Transverse colon (tissue), 4 donors: ENCODE measurements around the gene LDHAL6A. TPM values are rescaled to one million over a fixed set of nuclear protein-coding genes. Genes with fewer than 3 reads are reported as not detected.

Experiments used
- DNase-seq: peaks from one replicate; pipeline ENCODE4 v3.0.0-alpha.2; 2019
- H3K27ac ChIP-seq, 4 donors: fragments of 200-600 bp; sonication (generic); 2 replicates each; pipeline ENCODE4 v1.5.1; 2016 to 2018; ENCODE audit warnings: inconsistent platforms in 4 of 4
- H3K27me3 ChIP-seq: fragments of 200-600 bp; sonication (generic); 2 replicates; pipeline ENCODE4 v1.5.1; 2017; ENCODE audit warnings: inconsistent platforms
- H3K36me3 ChIP-seq, 4 donors: fragments of 200-600 bp; sonication (generic); 2 replicates each; pipeline ENCODE4 v1.5.1; 2017 to 2019; ENCODE audit warnings: inconsistent platforms in 4 of 4
- H3K4me1 ChIP-seq, 4 donors: fragments of 200-600 bp; sonication (generic); 2 replicates each; pipeline ENCODE4 v1.5.1; 2017 to 2020; ENCODE audit warnings: inconsistent platforms in 4 of 4
- H3K4me3 ChIP-seq, 4 donors: fragments of 200-600 bp; sonication (generic); 1 replicate in 1 of 4; 2 replicates in 3 of 4; pipeline versions ENCODE4 v1.5.1 to v1.6.1; 2017 to 2019; ENCODE audit warnings: inconsistent platforms in 4 of 4
- H3K9me3 ChIP-seq, 2 donors: fragments of 200-600 bp; sonication (generic); 2 replicates each; pipeline ENCODE4 v1.5.1; 2017 to 2019; ENCODE audit warnings: inconsistent platforms in 2 of 2
- EP300 ChIP-seq: sonication (generic); formaldehyde crosslinking; IDR thresholded peaks from one replicate; pipeline ENCODE4 v1.6.1; 2017; ENCODE audit warnings: antibody characterized with exemption, low read depth
- POLR2A ChIP-seq: fragments of 450-650 bp; IDR thresholded peaks from one replicate; pipeline ENCODE4 v1.6.1; 2016; ENCODE audit warnings: antibody characterized with exemption, mild to moderate bottlenecking, moderate library complexity
- POLR2AphosphoS5 ChIP-seq, 3 donors: sonication (generic); formaldehyde crosslinking; IDR thresholded peaks; one replicate each; pipeline ENCODE4 v1.6.1; 2016; ENCODE audit warnings: antibody characterized with exemption in 3 of 3
- WGBS, 2 donors: methylation state at CpG; one replicate each; pipeline ENCODE4 v1.1.5; 2018; ENCODE audit warnings: low coverage in 1 of 2; 5-methylcytosine and 5-hydroxymethylcytosine counted together
- in situ Hi-C, 4 donors: fragments of 200-750 bp; cut with MboI; loops; one replicate each; pipeline versions ENCODE4 v1.15.0 to v1.15.1; 2017; ENCODE audit warnings: low sequenced_read_pairs in 3 of 4, low pct_ligation_motif_present in 1 of 4, low pct_unique_long_range_greater_than_20kb in 1 of 4
- intact Hi-C: fragments of 100-400 bp; cut with DNase I; formaldehyde crosslinking; loops from one replicate; pipeline ENCODE4 v1.15.1; 2023; ENCODE audit warnings: low total_unique reads
- total RNA-seq, 4 donors: library from RNA; depleted of rRNA; stranded (reverse); fragments of >200 nt; gene quantifications; one replicate each; pipeline ENCODE4 v1.1.0, GENCODE V29; 2016
- TF ChIP-seq, protein P1 (sequence below), 5 experiments: fragments of 200-600 bp in 3 of 5; fragments of 450-650 bp in 2 of 5; sonication (generic) in 3 of 5; IDR thresholded peaks; 1 replicate in 2 of 5; 2 replicates in 3 of 5; pipeline ENCODE4 v1.5.1; 2016 to 2017; ENCODE audit warnings: antibody characterized with exemption in 5 of 5, inconsistent platforms in 3 of 5, mild to moderate bottlenecking in 2 of 5, moderate library complexity in 1 of 5

The LDHAL6A gene
- total RNA-seq, 4 donors from 2014 or later: not detected

- no peaks in the 10 kb centered on the region for H3K9me3 ChIP-seq
- DNase-seq: no peak
- intact Hi-C loops (no loop called here), in situ Hi-C loops (no loop called here)
- TF ChIP-seq POLR2AphosphoS5 (IDR thresholded peaks at IDR 0.05): no peak
- TF ChIP-seq POLR2A: no peak
- TF ChIP-seq, protein P1, sequence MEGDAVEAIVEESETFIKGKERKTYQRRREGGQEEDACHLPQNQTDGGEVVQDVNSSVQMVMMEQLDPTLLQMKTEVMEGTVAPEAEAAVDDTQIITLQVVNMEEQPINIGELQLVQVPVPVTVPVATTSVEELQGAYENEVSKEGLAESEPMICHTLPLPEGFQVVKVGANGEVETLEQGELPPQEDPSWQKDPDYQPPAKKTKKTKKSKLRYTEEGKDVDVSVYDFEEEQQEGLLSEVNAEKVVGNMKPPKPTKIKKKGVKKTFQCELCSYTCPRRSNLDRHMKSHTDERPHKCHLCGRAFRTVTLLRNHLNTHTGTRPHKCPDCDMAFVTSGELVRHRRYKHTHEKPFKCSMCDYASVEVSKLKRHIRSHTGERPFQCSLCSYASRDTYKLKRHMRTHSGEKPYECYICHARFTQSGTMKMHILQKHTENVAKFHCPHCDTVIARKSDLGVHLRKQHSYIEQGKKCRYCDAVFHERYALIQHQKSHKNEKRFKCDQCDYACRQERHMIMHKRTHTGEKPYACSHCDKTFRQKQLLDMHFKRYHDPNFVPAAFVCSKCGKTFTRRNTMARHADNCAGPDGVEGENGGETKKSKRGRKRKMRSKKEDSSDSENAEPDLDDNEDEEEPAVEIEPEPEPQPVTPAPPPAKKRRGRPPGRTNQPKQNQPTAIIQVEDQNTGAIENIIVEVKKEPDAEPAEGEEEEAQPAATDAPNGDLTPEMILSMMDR (IDR thresholded peaks at IDR 0.05): no peak
- TF ChIP-seq EP300: no peak
- H3K36me3 ChIP-seq: peaks cover 0 to 25% (median 0%) of the 10 kb centered on the region in 4 donors
- WGBS, 2 donors: 48 to 73% methylated on average over 4 of the region's 4 CpGs
- no peak overlapping the region for H3K27ac ChIP-seq
- no peak overlapping the region for H3K4me3 ChIP-seq
- peaks cover 0 to 5% (median 0%) of the 10 kb centered on the region in 4 donors for H3K4me1 ChIP-seq
- H3K27me3 ChIP-seq: no peaks in the 10 kb centered on the region
These were observed 37.7 kb downstream of the LDHAL6A start for GRCh38 chr11:18493310-18493709.

DNA sequence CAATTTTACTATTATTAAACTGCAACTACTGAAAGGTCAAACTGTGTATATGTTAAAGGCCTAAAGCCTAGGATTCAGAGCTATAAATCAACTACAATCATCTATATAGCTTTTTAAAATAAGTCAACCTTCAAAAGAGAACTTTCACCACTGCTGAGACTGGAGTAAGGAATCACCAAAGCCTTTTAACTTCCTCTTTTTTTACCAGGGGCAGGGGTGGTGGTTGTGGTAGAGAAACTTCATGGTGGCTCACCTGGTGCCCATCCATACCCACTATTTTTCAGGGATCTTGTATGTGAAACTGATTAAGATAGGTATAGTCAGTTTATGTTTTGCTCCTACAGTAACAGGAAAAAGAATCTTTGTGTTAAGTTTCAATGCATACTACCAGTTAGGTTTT is 39.6 kb downstream of the LDHAL6A start:
- Histone ChIP-seq H3K36me3 (peaks cover 0 to 40% (median 3%) of the 10 kb centered on the region in 4 donors), H3K9me3 (no peaks in the 10 kb centered on the region), H3K27me3 (no peaks in the 10 kb centered on the region), H3K4me3 (no peak overlapping the region), H3K4me1 (peaks cover 0 to 5% (median 0%) of the 10 kb centered on the region in 4 donors), H3K27ac (no peak overlapping the region)
- TF ChIP-seq, protein P1 (IDR thresholded peaks at IDR 0.05): no peak
- TF ChIP-seq EP300: no peak
- TF ChIP-seq POLR2AphosphoS5 (IDR thresholded peaks at IDR 0.05): no peak
- no peak for TF ChIP-seq POLR2A
- DNase-seq: no peak
- intact Hi-C loops (no loop called here), in situ Hi-C loops (no loop called here)

GRCh38 chr11:18495703-18496102 is 40.0 kb downstream of the LDHAL6A start:
- peaks cover 0 to 5% (median 0%) of the 10 kb centered on the region in 4 donors for H3K4me1 ChIP-seq
- 86 to 100% methylated on average over 3 to 4 of the region's 4 CpGs for WGBS, 2 donors
- H3K27ac ChIP-seq: no peak overlapping the region
- no peaks in the 10 kb centered on the region for H3K27me3 ChIP-seq
- intact Hi-C loops: no loop called here
- peaks cover 0 to 44% (median 5%) of the 10 kb centered on the region in 4 donors for H3K36me3 ChIP-seq
- in situ Hi-C loops: no loop called here
- TF ChIP-seq EP300: no peak
- no peak for TF ChIP-seq POLR2AphosphoS5 (IDR thresholded peaks at IDR 0.05)
- TF ChIP-seq POLR2A: no peak
- TF ChIP-seq, protein P1 (IDR thresholded peaks at IDR 0.05): no peak
- no peaks in the 10 kb centered on the region for H3K9me3 ChIP-seq
- H3K4me3 ChIP-seq: no peak overlapping the region
- DNase-seq: no peak

GRCh38 chr11:18498039-18498438 is 42.4 kb downstream of the LDHAL6A start:
- Histone ChIP-seq H3K27me3 (no peaks in the 10 kb centered on the region), H3K4me3 (no peak overlapping the region), H3K36me3 (peaks cover 0 to 67% (median 15%) of the 10 kb centered on the region in 4 donors), H3K4me1 (peaks cover 0 to 2% (median 0%) of the 10 kb centered on the region in 4 donors), H3K27ac (no peak overlapping the region), H3K9me3 (no peaks in the 10 kb centered on the region)
- TF ChIP-seq POLR2A: no peak
- in situ Hi-C loops: no loop called here
- no peak for DNase-seq
- intact Hi-C loops: no loop called here
- WGBS, 2 donors: 84 to 90% methylated on average over 1 of the region's 1 CpG

- intact Hi-C loops: no loop called here
- peaks cover 0 to 74% (median 22%) of the 10 kb centered on the region in 4 donors for H3K36me3 ChIP-seq
These were observed 46.0 kb downstream of the LDHAL6A start for GRCh38 chr11:18501629-18502028.

More at GRCh38 chr11:18501629-18502028, 46.0 kb downstream of the LDHAL6A start:
- DNase-seq: no peak
- TF ChIP-seq POLR2A (no peak), EP300 (no peak), POLR2AphosphoS5 (IDR thresholded peaks at IDR 0.05) (no peak)
- TF ChIP-seq, protein P1 (IDR thresholded peaks at IDR 0.05): no peak
- WGBS, 2 donors: 91 to 92% methylated on average over 1 of the region's 1 CpG
- Histone ChIP-seq H3K27ac (no peak overlapping the region), H3K4me1 (no peaks in the 10 kb centered on the region), H3K4me3 (no peak overlapping the region), H3K9me3 (no peaks in the 10 kb centered on the region), H3K27me3 (no peaks in the 10 kb centered on the region)
- in situ Hi-C loops: loop anchor here in 1 of 4 donors (25.0 kb wide), 1 partner anchor 164 kb away; no protein-coding TSS in a partner anchor
